IMR-90 (cell line): ENCODE results near the gene BANF1. TPM values are rescaled to one million over a fixed set of nuclear protein-coding genes. Genes with fewer than 3 reads are reported as not detected.

Source experiments
- ATAC-seq: fragments of 200-7000 bp; cut with Tn5 transposase; 2 replicates; pipeline ENCODE4 v1.9.1; 2020; ENCODE audit warnings: low read depth, mild to moderate bottlenecking, moderate library complexity
- BruUV-seq: library from RNA; stranded (reverse); fragments of 400-500 nt; replicated peaks from 2 replicates; lab custom pipeline; 2021; lab: Mats Ljungman, UMichigan
- CTCF ChIA-PET: fragments of 300-600 bp; formaldehyde crosslinking; extraction: SDS; loops from one replicate; lab custom pipeline; 2021; ENCODE audit warnings: antibody characterized with exemption; lab: Yijun Ruan, JAX
- POLR2A ChIA-PET: fragments of 300-600 bp; sonication (Branson Sonifier 250); formaldehyde crosslinking; loops from one replicate; lab custom pipeline; 2022; ENCODE audit warnings: antibody characterized with exemption; ENCODE audit not compliant: unreplicated experiment; lab: Charles Lee
- DNase-seq: peaks from one replicate; pipeline ENCODE4 v3.0.0; 2013
- H2AFZ ChIP-seq: replicated peaks from 2 replicates; pipeline ENCODE3; 2013; ENCODE audit warnings: low read length, mild to moderate bottlenecking; ENCODE audit not compliant: poor library complexity
- H2AK5ac ChIP-seq: 2 replicates; pipeline ENCODE4 v1.6.1; 2013; ENCODE audit warnings: low read depth, low read length, inconsistent platforms
- H2AK9ac ChIP-seq: replicated peaks from 2 replicates; pipeline ENCODE3; 2013; ENCODE audit warnings: mild to moderate bottlenecking, low read depth, low read length, moderate library complexity; ENCODE audit not compliant: poor library complexity
- H2BK120ac ChIP-seq: 2 replicates; pipeline ENCODE4 v1.6.1; 2013; ENCODE audit warnings: low read depth, low read length, inconsistent platforms
- H2BK15ac ChIP-seq: 3 replicates; pipeline ENCODE4 v1.6.1; 2013; ENCODE audit warnings: low read depth, low read length, inconsistent platforms
- H2BK20ac ChIP-seq: 2 replicates; pipeline ENCODE4 v1.6.1; 2013; ENCODE audit warnings: low read depth, mild to moderate bottlenecking, inconsistent platforms, low read length, moderate library complexity
- H2BK5ac ChIP-seq: 2 replicates; pipeline ENCODE4 v1.6.1; 2013; ENCODE audit warnings: mild to moderate bottlenecking, low read depth, low read length, inconsistent platforms; ENCODE audit not compliant: poor library complexity, severe bottlenecking
- H3K14ac ChIP-seq: replicated peaks from 2 replicates; pipeline ENCODE4 v1.6.1; 2013; ENCODE audit warnings: low read depth, low read length, inconsistent platforms
- H3K18ac ChIP-seq: 2 replicates; pipeline ENCODE4 v1.6.1; 2013; ENCODE audit warnings: low read depth, low read length, control low read depth
- H3K23ac ChIP-seq: 2 replicates; pipeline ENCODE4 v1.6.1; 2013; ENCODE audit warnings: low read depth, low read length, inconsistent platforms
- H3K27ac ChIP-seq: 2 replicates; pipeline ENCODE4 v1.5.1; 2013; ENCODE audit warnings: mild to moderate bottlenecking, control low read depth, low read length; ENCODE audit not compliant: insufficient read depth
- H3K27me3 ChIP-seq: 2 replicates; pipeline ENCODE4 v1.6.1; 2013; ENCODE audit warnings: low read length; ENCODE audit not compliant: control insufficient read depth, insufficient read depth
- H3K36me3 ChIP-seq: 2 replicates; pipeline ENCODE4 v1.6.1; 2013; ENCODE audit warnings: low read length, mixed read lengths; ENCODE audit not compliant: control insufficient read depth, insufficient read depth
- H3K4ac ChIP-seq: 2 replicates; pipeline ENCODE4 v1.6.1; 2013; ENCODE audit warnings: low read depth, low read length, inconsistent platforms
- H3K4me1 ChIP-seq: 2 replicates; pipeline ENCODE4 v1.6.1; 2013; ENCODE audit warnings: low read length, mixed read lengths; ENCODE audit not compliant: control insufficient read depth, insufficient read depth
- H3K4me2 ChIP-seq: 2 replicates; pipeline ENCODE4 v1.6.1; 2013; ENCODE audit warnings: low read depth, mild to moderate bottlenecking, control low read depth, low read length, moderate library complexity
- H3K4me3 ChIP-seq: 2 replicates; pipeline ENCODE4 v1.5.1; 2013; ENCODE audit warnings: low read depth, mild to moderate bottlenecking, control low read depth, low read length, moderate library complexity; ENCODE audit not compliant: insufficient read depth
- H3K56ac ChIP-seq: 2 replicates; pipeline ENCODE4 v1.6.1; 2013; ENCODE audit warnings: low read length, inconsistent platforms; ENCODE audit not compliant: insufficient read depth; ENCODE audit errors: extremely low read depth
- H3K79me1 ChIP-seq, 2 experiments: 2 replicates each; pipeline ENCODE4 v1.6.1; 2013; ENCODE audit warnings: low read length in 2 of 2, inconsistent platforms in 1 of 2, low read depth in 1 of 2
- H3K9ac ChIP-seq: 2 replicates; pipeline ENCODE4 v1.6.1; 2013; ENCODE audit warnings: low read depth, low read length, control low read depth
- H3K9me1 ChIP-seq: 2 replicates; pipeline ENCODE4 v1.6.1; 2013; ENCODE audit warnings: low read length, inconsistent platforms; ENCODE audit not compliant: insufficient read depth
- H3K9me3 ChIP-seq: 2 replicates; pipeline ENCODE4 v1.6.1; 2013; ENCODE audit warnings: low read length; ENCODE audit not compliant: control insufficient read depth, insufficient read depth
- H4K20me1 ChIP-seq: 2 replicates; pipeline ENCODE4 v1.6.1; 2013; ENCODE audit warnings: low read length, inconsistent platforms; ENCODE audit not compliant: insufficient read depth
- H4K5ac ChIP-seq: 2 replicates; pipeline ENCODE4 v1.6.1; 2013; ENCODE audit warnings: mild to moderate bottlenecking, low read depth, low read length, control low read depth
- H4K8ac ChIP-seq, 2 experiments: 2 replicates each; pipeline ENCODE4 v1.6.1; 2013; ENCODE audit warnings: low read depth in 2 of 2, low read length in 2 of 2, control low read depth in 1 of 2, inconsistent platforms in 1 of 2
- H4K91ac ChIP-seq: 2 replicates; pipeline ENCODE4 v1.6.1; 2013; ENCODE audit warnings: low read depth, low read length, inconsistent platforms; ENCODE audit not compliant: insufficient read depth
- BHLHE40 ChIP-seq: fragments of 150-350 bp; IDR thresholded peaks from 2 replicates; pipeline ENCODE4 v1.6.1; 2016; ENCODE audit warnings: mild to moderate bottlenecking, low read depth, low read length
- FOS ChIP-seq: fragments of 150-350 bp; IDR thresholded peaks from 2 replicates; pipeline ENCODE4 v1.6.1; 2016; ENCODE audit warnings: low read depth, low read length
- MAZ ChIP-seq: IDR thresholded peaks from 2 replicates; pipeline ENCODE4 v1.6.1; 2012; ENCODE audit warnings: low read depth, mild to moderate bottlenecking, low read length, improper control_type of control experiment, moderate library complexity, borderline replicate concordance
- MXI1 ChIP-seq: IDR thresholded peaks from 2 replicates; pipeline ENCODE4 v1.6.1; 2012; ENCODE audit warnings: low read depth, mild to moderate bottlenecking, low read length, moderate library complexity, borderline replicate concordance
- NFE2L2 ChIP-seq: fragments of 150-350 bp; IDR thresholded peaks from 2 replicates; pipeline ENCODE4 v1.6.1; 2016; ENCODE audit warnings: low read depth, mild to moderate bottlenecking, low read length
- POLR2A ChIP-seq: IDR thresholded peaks from 2 replicates; pipeline ENCODE4 v1.6.1; 2012; ENCODE audit warnings: mild to moderate bottlenecking, low read depth, low read length
- RAD21 ChIP-seq: IDR thresholded peaks from 2 replicates; pipeline ENCODE4 v1.6.1; 2012; ENCODE audit warnings: low read length, improper control_type of control experiment
- RCOR1 ChIP-seq: IDR thresholded peaks from 2 replicates; pipeline ENCODE4 v1.6.1; 2012; ENCODE audit warnings: mild to moderate bottlenecking, low read length, improper control_type of control experiment; ENCODE audit not compliant: insufficient replicate concordance
- RFX5 ChIP-seq: IDR thresholded peaks from 2 replicates; pipeline ENCODE4 v1.8.0; 2012; ENCODE audit warnings: low read depth, mild to moderate bottlenecking, low read length, moderate library complexity
- WGBS, 2 experiments: methylation state at CpG; one replicate each; pipeline versions ENCODE4 v1.1.5 to v1.1.7; 2013; ENCODE audit warnings: missing lambda C conversion rate in 2 of 2; ENCODE audit not compliant: insufficient read length in 1 of 2; ENCODE audit errors: extremely low coverage in 2 of 2; 5-methylcytosine and 5-hydroxymethylcytosine counted together
- dilution Hi-C: fragments of 300-500 bp; cut with HindIII; formaldehyde crosslinking; loops from one replicate; pipeline ENCODE4 v1.14.3; 2018; ENCODE audit warnings: low sequenced_read_pairs; ENCODE audit not compliant: unreplicated experiment
- in situ Hi-C: fragments of 300-500 bp; cut with MboI; formaldehyde crosslinking; loops from 3 replicates; pipeline ENCODE4 v1.14.3; 2019; ENCODE audit warnings: low sequenced_read_pairs, inconsistent platforms, mixed read lengths
- intact Hi-C: fragments of 100-400 bp; cut with micrococcal nuclease; formaldehyde crosslinking; loops from 2 replicates; pipeline ENCODE4 v1.10.0; 2022
- polyA plus RNA-seq, 3 experiments: library from polyadenylated mRNA; depleted of rRNA; stranded (reverse); fragments of >200 nt; gene quantifications; 2 replicates each; pipeline ENCODE4 v1.2.3, GENCODE V29; 2012; ENCODE audit warnings: low replicate concordance in 1 of 3
- total RNA-seq: library from RNA; depleted of rRNA; stranded (reverse); fragments of >200 nt; gene quantifications from 2 replicates; pipeline ENCODE4 v1.2.3, GENCODE V29; 2012
- TF ChIP-seq, protein P1 (sequence below): fragments of 150-350 bp; IDR thresholded peaks from 2 replicates; pipeline ENCODE4 v1.6.1; 2017; ENCODE audit warnings: mild to moderate bottlenecking, antibody characterized with exemption, low read length, low read depth
- TF ChIP-seq, protein P2 (sequence below): conservative IDR thresholded peaks from 2 replicates; pipeline ENCODE4 v1.5.1; 2012; ENCODE audit warnings: mild to moderate bottlenecking, low read depth, low read length, improper control_type of control experiment

BANF1 gene
- total and polyA plus RNA-seq, 2 of the 4 experiments (the other 2 are of a cell fraction): 36.6 to 242 TPM

DNA sequence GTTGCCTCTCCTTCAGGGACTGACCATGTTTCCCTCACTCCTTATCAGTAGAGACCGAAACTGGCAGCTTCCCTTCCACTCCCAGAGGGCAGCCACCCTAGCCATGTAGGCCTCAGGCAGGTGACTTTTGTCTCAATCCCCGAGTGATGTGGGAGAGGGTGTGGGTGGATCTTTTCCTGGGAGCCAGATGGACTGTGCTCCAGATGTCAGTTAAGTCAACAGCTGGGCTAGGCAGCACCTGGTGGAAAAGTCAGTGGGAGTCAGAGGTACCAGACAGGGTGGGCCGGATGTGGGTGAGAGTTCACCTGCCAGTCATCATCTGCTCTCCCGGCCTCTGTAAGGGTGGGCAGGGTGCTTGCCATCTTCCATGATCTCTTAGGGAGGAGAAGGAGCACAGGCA lies 1.9 kb downstream of the BANF1 start:
- no peak overlapping the region for H3K4ac ChIP-seq

More for the DNA sequence above, 1.9 kb downstream of the BANF1 start:
- ATAC-seq (no peak), DNase-seq (no peak)
- no peak overlapping the region for H2AK5ac ChIP-seq
- peaks cover 11% of the 10 kb centered on the region for H4K20me1 ChIP-seq
- POLR2A ChIA-PET: no interaction called here
- H3K4me1 ChIP-seq: no peaks in the 10 kb centered on the region; the same call in 1 of the 2 replicates
- no peak overlapping the region for H3K4me3 ChIP-seq
- CTCF ChIA-PET: no interaction called here
- intact Hi-C loops (no loop called here), in situ Hi-C loops (no loop called here), dilution Hi-C loops (no loop called here)
- H2BK5ac ChIP-seq: no peak overlapping the region
- H3K79me1 ChIP-seq: peaks cover 27 to 40% of the 10 kb centered on the region in 2 experiments
- no peaks in the 10 kb centered on the region for H3K27me3 ChIP-seq
- 0 out of 2 replicates have a peak, but pooled peaks cover 3% of the 10 kb centered on the region for H3K9me1 ChIP-seq
- peaks cover 19% of the 10 kb centered on the region for H3K36me3 ChIP-seq
- H2BK20ac ChIP-seq: no peak overlapping the region
- H3K14ac ChIP-seq: no peak overlapping the region
- no TSS peak for BruUV-seq
- no peak overlapping the region for H4K5ac ChIP-seq
- H3K27ac ChIP-seq: no peak overlapping the region
- H3K9me3 ChIP-seq: no peaks in the 10 kb centered on the region
- H3K9ac ChIP-seq: no peak overlapping the region
- no peak overlapping the region for H2AK9ac ChIP-seq
- no peak overlapping the region for H2BK120ac ChIP-seq
- H2BK15ac ChIP-seq: no peak overlapping the region
- no peak overlapping the region for H2AFZ ChIP-seq
- no peak overlapping the region for H3K18ac ChIP-seq
- H4K91ac ChIP-seq: no peak overlapping the region
- H3K56ac ChIP-seq: no peak overlapping the region
- no peak overlapping the region for H3K23ac ChIP-seq
- no CpG with 5 or more reads among the region's 4 CpGs for WGBS, 2 experiments
- TF ChIP-seq NFE2L2 (no peak), MAZ (no peak), RCOR1 (no peak), MXI1 (no peak), POLR2A (no peak), RFX5 (no peak), BHLHE40 (no peak), FOS (no peak), RAD21 (no peak)
- TF ChIP-seq, protein P1, sequence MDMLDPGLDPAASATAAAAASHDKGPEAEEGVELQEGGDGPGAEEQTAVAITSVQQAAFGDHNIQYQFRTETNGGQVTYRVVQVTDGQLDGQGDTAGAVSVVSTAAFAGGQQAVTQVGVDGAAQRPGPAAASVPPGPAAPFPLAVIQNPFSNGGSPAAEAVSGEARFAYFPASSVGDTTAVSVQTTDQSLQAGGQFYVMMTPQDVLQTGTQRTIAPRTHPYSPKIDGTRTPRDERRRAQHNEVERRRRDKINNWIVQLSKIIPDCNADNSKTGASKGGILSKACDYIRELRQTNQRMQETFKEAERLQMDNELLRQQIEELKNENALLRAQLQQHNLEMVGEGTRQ: no peak
- TF ChIP-seq, protein P2, sequence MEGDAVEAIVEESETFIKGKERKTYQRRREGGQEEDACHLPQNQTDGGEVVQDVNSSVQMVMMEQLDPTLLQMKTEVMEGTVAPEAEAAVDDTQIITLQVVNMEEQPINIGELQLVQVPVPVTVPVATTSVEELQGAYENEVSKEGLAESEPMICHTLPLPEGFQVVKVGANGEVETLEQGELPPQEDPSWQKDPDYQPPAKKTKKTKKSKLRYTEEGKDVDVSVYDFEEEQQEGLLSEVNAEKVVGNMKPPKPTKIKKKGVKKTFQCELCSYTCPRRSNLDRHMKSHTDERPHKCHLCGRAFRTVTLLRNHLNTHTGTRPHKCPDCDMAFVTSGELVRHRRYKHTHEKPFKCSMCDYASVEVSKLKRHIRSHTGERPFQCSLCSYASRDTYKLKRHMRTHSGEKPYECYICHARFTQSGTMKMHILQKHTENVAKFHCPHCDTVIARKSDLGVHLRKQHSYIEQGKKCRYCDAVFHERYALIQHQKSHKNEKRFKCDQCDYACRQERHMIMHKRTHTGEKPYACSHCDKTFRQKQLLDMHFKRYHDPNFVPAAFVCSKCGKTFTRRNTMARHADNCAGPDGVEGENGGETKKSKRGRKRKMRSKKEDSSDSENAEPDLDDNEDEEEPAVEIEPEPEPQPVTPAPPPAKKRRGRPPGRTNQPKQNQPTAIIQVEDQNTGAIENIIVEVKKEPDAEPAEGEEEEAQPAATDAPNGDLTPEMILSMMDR: no peak
- H3K4me2 ChIP-seq: no peak overlapping the region
- H4K8ac ChIP-seq: no peak overlapping the region
